Measurements from ENCODE around the gene MAPK8. TPM values are rescaled to one million over a fixed set of nuclear protein-coding genes. Genes with fewer than 3 reads are reported as not detected.

Gene MAPK8
- total and polyA plus RNA-seq, 9 of the 15 experiments (the other 6 are each of a cell fraction or from before 2014, with no cell fraction given): 6.4 to 159 (median 71.0) TPM

- TF ChIP-seq NR2C1 (IDR thresholded peaks at IDR 0.05): no peak
- TF ChIP-seq NR2C1 (tag; IDR thresholded peaks at IDR 0.05): 0 out of 2 replicates have a peak, but pooled peaks have one; percentile 14
- peak; percentile 29; the same call in 1 of the 2 replicates for TF ChIP-seq ZNF511 (CRISPR knock-in tag; IDR thresholded peaks at IDR 0.05)
- TF ChIP-seq, protein P1, sequence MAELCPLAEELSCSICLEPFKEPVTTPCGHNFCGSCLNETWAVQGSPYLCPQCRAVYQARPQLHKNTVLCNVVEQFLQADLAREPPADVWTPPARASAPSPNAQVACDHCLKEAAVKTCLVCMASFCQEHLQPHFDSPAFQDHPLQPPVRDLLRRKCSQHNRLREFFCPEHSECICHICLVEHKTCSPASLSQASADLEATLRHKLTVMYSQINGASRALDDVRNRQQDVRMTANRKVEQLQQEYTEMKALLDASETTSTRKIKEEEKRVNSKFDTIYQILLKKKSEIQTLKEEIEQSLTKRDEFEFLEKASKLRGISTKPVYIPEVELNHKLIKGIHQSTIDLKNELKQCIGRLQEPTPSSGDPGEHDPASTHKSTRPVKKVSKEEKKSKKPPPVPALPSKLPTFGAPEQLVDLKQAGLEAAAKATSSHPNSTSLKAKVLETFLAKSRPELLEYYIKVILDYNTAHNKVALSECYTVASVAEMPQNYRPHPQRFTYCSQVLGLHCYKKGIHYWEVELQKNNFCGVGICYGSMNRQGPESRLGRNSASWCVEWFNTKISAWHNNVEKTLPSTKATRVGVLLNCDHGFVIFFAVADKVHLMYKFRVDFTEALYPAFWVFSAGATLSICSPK (IDR thresholded peaks at IDR 0.05; ENCODE audit: borderline replicate concordance): no peak
- TF ChIP-seq ID3 (CRISPR knock-in tag; IDR thresholded peaks at IDR 0.05): no peak
- TF ChIP-seq ID3 (tag; IDR thresholded peaks at IDR 0.05): 0 out of 2 replicates have a peak, but pooled peaks have one; percentile 27
- 0 out of 2 replicates have a peak, but pooled peaks have one; percentile 8 for TF ChIP-seq KLF13 (tag; IDR thresholded peaks at IDR 0.05; ENCODE audit: borderline replicate concordance, low read depth)
- TF ChIP-seq ZNF140 (CRISPR knock-in tag; IDR thresholded peaks at IDR 0.05): no peak
- TF ChIP-seq SRSF7 (optimal IDR thresholded peaks at IDR 0.05; ENCODE audit: low read depth, low read length): no peak
- no peak for TF ChIP-seq HDAC3 (IDR thresholded peaks at IDR 0.05; ENCODE audit: borderline replicate concordance, partially characterized antibody)
- TF ChIP-seq, protein P2, sequence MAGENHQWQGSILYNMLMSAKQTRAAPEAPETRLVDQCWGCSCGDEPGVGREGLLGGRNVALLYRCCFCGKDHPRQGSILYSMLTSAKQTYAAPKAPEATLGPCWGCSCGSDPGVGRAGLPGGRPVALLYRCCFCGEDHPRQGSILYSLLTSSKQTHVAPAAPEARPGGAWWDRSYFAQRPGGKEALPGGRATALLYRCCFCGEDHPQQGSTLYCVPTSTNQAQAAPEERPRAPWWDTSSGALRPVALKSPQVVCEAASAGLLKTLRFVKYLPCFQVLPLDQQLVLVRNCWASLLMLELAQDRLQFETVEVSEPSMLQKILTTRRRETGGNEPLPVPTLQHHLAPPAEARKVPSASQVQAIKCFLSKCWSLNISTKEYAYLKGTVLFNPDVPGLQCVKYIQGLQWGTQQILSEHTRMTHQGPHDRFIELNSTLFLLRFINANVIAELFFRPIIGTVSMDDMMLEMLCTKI (IDR thresholded peaks at IDR 0.05; ENCODE audit: partially characterized antibody): no peak
- TF ChIP-seq ZBTB40 (IDR thresholded peaks at IDR 0.05): 0 out of 2 replicates have a peak, but pooled peaks have one; percentile 6
- no peak for TF ChIP-seq ZBTB40 (CRISPR knock-in tag; IDR thresholded peaks at IDR 0.05)
These were observed 613 bp downstream of the MAPK8 start (continued) for GRCh38 chr10:48306870-48307710.

Measured in K562 (cell line).